Activated effector memory CD4-positive, alpha-beta T cell treated with anti-CD3 and anti-CD28 coated beads, Interleukin-2, amount 50 U/mL, for 16 hours (primary cell): ENCODE measurements around the gene HES6.
"Not testable (repeated sequence)": the region's sequence is repeated elsewhere in the genome, so short reads cannot be mapped to it uniquely, and the experiment has no call there.

Experiments
- DNase-seq: peaks from one replicate; pipeline ENCODE4 v3.0.0-alpha.2; 2020

The HES6 gene

GRCh38 chr2:238272156-238272555, 32.3 kb upstream of the HES6 start:
- no peak for DNase-seq

GRCh38 chr2:238271686-238272085, 31.8 kb upstream of the HES6 start:
- DNase-seq: not testable (repeated sequence)

DNA sequence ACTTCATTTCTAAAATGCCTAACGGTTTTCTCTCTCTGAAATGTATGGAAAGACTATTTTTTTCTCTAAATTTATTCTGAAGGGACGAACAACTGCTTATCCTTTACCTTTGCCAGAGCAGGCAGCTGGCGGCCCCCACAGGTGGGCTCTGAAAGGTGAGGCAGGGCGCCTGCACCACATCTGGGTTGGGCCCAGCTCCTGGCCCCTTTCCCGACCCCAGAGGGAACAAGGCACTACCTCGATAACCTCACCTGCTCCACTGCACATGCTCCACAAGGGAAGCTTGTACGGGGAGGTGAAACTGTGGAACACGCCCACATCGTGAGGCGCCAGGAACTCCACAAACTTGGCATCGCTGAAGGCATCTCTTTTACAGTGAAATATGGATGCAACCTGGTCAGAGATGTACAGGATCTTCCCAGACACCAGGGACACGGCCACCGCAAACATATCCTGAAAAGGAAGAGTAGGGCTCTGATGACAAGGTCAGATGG, 31.3 kb upstream of the HES6 start:
- DNase-seq: no peak

DNA sequence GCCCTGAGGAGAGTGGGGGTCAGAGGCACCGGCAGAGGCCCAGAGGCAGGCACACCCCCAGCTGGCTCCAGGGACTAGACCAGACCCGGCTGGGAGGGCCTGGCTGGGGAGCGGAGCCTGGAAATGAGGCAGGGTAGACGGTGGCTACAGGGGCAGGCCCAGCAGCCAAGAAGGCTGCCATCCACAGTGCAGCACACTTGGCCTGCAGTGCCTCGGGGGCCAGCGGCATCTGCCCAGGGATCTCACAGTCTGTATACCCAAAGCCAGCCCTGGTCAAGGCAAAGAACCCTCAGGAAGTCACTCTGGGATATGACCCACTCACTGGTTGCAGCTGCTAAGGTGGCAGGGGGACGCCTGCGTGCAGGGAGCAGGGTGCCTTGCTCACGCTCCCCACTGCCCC, 30.8 kb upstream of the HES6 start:
- no peak for DNase-seq

DNA sequence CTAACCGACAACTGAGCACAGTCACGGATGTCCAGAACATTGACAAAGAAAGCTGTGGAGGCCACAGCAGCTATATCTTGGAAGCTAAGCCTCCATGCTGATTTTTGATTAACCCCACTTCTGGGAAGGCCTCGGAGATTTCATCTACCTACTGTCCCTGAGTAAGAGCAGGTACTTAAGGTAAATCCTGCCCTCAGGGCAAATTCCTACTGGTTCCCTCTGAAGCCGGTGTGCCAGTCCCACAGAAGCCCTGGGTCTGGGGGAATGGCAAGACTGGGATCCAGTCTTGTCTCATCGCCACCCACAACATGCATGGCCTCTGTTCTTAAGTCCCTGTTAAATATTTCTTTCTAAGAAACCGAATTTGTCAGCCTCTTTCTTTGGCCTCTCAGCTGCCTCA, 29.9 kb upstream of the HES6 start:
- DNase-seq: no peak

GRCh38 chr2:238267884-238268680, 28.2 kb upstream of the HES6 start:
- DNase-seq: no peak

- no peak for DNase-seq
These were observed 27.5 kb upstream of the HES6 start for GRCh38 chr2:238267341-238267710.

GRCh38 chr2:238265605-238266004, 25.8 kb upstream of the HES6 start:
- no peak for DNase-seq

DNA sequence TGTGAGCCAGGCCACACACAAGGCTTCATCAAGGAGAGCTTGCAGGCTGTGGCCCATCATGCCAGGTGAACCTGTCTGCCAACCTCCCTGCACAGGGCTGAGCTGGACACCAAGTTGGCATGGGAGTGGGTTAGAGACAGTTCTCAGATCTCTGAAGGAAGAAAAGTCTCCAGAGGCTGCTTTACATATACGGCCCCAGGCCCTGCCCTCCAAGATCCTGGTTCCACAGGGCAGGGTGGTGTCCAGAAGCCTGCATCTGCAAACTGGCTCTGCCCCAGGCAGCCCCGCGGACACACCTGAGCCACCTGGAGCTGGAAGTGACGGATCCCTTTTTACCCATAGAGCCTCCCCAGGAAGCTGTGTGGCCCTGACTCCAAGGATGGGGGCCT, 24.2 kb upstream of the HES6 start:
- no peak for DNase-seq

- peak; percentile 89 for DNase-seq
These were observed 23.6 kb upstream of the HES6 start for GRCh38 chr2:238263204-238264071.

DNA sequence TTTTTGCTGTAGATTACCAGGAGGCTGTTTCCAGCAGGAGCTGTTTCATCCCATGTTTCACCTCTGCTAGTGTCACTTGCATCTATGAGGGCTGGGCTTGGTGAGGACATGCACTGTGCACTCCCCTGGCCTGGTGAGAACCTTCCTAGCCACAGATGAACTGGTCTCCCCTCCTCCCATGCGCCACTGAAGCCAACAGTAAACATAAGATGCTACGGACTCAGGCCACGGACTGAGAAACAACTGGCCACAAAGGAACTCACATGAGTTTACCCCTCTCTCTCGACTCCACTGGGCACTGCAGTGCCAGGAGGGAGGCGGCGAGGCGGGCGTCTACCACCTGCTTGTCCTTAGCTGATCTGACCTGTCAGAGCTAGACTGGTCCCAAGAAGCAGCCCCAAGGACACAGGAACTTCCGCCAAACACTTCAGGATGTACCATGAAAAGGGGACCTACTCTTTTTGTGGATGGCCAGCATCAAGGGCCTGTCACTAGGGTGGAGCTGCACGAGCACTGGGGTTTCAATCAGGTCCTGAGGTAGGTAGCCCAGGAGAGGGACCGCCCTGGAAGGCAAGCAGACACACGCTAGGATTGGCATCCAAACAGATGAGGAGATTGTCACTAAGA, 22.8 kb upstream of the HES6 start:
- DNase-seq: no peak

DNA sequence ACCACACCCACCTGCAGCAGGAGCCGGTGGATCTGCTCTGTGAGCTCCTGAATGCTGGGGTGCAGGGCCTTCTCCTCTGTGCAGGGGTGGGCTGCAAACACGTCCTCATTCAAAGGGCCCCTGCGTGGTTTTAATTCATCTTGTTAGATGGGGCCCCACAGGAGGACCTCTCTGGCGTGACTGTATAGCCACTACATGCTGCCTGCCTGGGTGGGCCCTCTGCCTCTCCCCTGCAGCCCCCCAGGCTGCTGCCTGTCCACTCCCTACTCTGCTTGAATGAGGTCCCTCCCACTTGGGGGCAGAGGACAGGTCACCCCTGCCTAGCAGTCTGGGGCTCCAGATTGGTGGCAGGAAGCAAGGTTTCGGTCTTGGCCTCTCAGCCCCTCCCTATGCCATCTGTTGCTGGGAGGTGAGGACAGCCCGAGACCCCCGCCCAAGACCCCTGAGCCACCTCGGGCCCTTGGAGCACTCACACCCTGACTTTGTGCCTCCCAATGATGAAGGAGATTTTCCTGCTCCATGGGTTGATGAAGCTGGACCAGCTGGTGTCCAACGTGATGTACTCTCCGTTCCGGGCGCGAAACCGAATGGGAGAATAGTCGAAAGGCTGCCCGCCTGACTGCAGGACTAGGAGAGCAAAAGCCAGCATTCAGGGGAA, 22.0 kb upstream of the HES6 start:
- no peak for DNase-seq

DNA sequence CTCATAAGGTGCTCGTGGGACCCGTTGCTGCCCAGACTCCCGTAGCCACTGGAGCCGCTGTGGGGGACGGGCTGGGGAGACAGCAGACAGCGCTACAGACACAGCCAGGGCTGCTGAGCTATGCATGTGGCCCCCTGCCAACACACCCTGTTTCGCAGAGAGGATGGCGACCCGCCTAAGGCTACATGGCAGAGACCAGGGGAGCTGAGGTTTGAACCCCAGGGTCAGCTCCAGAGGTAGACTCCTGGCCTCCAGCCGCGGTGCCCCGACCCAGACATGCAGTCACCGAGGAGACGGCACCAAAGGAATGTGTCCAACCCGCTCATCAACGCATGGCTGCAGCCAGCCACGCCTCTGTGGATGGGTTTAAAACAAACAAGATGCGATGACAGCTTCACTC, 21.0 kb upstream of the HES6 start:
- no peak for DNase-seq

DNA sequence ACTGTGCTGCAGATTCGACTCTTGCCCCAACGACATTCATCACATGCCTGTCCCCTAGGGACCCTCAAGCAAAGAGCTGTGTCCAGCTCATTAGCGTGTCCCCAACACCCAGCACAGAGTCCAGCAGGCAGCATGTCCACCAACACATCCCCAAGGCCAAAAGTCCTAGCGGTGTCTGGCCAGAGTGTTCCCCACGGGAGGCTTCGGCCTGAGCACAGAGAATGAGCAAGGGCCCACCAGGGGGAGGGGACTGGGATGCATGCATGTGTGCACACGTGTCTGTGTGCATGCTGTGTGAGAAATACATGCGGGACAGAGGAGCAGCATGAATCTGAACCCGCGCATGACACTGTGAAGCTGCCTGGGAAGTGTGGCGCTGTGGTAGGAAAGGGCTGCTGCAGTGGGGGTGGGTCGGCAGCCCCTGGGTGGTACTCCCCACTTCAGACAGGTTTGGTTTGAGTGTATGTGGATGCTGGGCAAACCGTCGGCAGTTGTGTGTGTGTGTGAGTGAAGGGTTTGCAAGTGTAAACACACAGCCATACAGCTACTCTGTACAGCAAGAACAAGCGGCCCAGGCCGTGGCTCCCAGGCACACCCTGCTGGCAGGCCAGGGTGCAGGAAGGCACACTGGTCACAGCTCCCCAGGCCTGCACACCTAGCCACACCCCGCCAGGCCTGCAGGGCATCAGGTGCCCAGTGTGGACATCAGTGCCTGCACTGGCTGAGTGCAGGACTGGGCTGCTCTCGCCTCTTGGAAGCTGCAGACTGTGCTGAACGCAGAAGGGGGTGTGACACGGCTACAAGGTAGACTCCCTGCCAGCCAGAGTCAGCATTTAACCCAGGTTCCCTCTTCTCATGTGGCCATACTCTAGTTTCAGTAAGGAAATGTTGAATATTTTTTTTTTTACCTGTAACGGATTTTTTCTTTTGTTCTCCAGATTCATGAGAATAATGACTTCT, 19.5 kb upstream of the HES6 start:
- DNase-seq: no peak

GRCh38 chr2:238257786-238258700, 18.2 kb upstream of the HES6 start:
- no peak for DNase-seq

DNA sequence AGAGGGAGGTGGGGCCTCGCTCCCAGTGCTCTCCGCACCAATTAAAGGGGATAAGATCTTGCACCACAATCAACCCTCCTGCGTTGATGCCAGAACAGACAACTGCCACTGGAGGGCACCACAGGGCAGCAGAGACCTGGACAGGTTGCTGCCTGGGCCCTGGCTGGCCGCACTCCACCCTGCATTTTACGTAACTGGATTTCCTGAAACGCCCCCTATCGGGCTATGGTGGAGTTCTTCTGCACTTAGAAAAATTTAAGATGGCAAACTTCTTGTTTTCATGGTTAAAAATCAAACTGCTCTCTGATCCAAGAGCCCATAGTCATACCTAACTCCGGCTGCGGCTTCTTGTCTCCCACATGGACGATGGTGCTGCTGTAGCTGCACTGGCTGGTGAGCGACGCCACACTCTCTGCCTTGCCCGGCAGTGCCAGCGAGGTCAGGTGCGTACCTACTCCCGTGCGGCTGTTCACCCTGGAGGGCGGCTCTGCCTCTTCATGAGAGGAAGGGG, 16.8 kb upstream of the HES6 start:
- peak; percentile 89 for DNase-seq

DNA sequence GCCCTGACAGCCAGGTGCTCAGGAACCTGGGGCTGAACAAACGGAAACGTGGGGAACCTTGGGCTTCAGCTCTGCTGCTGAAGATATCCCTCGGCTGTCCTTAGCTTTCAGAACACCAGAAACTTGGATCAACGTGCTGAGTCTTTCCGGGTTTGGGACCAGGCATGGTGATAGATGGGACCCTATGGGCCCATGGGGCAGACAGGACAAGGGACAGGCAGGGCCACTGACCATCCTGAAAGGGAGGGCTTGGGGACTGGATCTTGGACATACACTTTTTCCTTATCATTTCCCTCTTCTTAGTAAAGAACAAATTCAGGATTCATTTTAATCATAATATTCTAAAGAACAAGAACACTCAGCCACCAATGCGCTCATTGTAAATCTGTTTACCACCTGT, 16.3 kb upstream of the HES6 start:
- DNase-seq: no peak

- no peak for DNase-seq
These were observed 15.8 kb upstream of the HES6 start for GRCh38 chr2:238255636-238256035.

DNA sequence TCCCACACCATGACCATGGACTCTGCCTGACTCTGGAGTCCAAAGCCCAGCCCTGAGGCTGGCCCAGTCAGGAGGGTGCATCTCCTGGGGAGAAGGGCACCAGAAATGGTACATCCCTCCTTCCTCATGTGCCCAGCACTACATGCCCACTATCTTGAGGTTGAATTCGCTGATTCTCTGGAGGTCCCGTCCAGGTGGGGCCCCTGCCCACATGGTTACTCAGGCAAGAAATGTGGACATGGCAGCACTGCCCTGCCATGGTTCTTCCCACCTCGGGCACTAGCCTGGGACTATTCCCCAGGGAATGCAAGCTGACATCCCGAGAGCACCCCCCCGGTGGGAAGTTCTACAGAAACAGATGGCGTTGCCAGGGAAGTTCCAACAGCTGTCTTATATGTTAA, 15.3 kb upstream of the HES6 start:
- no peak for DNase-seq

DNA sequence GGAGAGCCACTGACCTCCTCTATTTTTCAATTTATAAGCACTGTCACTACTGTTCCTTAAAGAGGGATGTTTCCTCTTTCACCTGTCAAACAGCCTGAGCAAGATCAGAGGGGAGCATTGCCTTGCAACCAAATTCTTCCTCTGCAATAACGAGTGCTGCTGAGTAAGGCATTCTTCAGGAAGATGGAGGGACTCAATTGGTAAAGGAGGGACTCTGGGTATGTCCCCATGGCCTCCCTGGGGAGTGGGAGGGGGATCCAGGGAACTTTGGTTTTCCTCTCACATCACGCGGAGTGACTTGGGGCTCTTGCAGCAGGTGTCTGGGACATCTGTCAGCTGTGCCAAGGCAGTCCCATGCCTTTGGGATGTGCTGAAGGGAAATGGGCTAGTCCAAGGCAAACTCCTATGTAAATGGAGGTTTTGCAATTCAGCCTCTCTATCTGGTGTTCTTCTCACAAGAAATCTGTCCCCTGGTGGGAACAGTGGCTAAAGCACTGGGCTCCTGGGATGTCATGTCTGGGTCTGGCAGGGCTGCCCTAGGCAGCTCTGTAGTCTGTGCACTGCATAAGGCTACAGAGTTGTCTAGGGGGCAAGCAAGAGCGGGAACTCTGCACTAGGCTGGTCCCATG, 14.4 kb upstream of the HES6 start:
- DNase-seq: no peak
